HEK293T (cell line): Measurements from ENCODE around the gene NPY4R.
"Not testable (repeated sequence)": the region's sequence is repeated elsewhere in the genome, so short reads cannot be mapped to it uniquely, and the experiment has no call there.

Experiments used
- CTBP1 ChIP-seq: fragments of 450-650 bp; IDR thresholded peaks from 2 replicates; pipeline ENCODE4 v1.6.1; 2016; ENCODE audit warnings: borderline replicate concordance
- ELF4 ChIP-seq: fragments of 450-650 bp; IDR thresholded peaks from 2 replicates; pipeline ENCODE4 v1.6.1; 2017; ENCODE audit warnings: antibody characterized with exemption
- FOXA1 ChIP-seq: fragments of 450-650 bp; IDR thresholded peaks from 2 replicates; pipeline ENCODE4 v1.6.1; 2016; ENCODE audit warnings: mild to moderate bottlenecking
- LEF1 ChIP-seq: fragments of 450-650 bp; IDR thresholded peaks from 2 replicates; pipeline ENCODE4 v1.6.1; 2017; ENCODE audit warnings: mild to moderate bottlenecking, borderline replicate concordance
- SUZ12 ChIP-seq: fragments of 450-650 bp; IDR thresholded peaks from 2 replicates; pipeline ENCODE4 v1.6.1; 2016; ENCODE audit warnings: mild to moderate bottlenecking
- TARDBP ChIP-seq: fragments of 450-650 bp; IDR thresholded peaks from 2 replicates; pipeline ENCODE4 v1.6.1; 2016
- ZNF384 ChIP-seq: fragments of 450-650 bp; IDR thresholded peaks from 2 replicates; pipeline ENCODE4 v1.6.1; 2016

- not testable (repeated sequence) for TF ChIP-seq FOXA1, ELF4, TARDBP, ZNF384, SUZ12, LEF1, CTBP1
Observed at GRCh38 chr10:46463608-46464007, 2.1 kb downstream of the NPY4R start.
